ENCODE measurements around the gene GPX4.
"Not testable (repeated sequence)": the region's sequence is repeated elsewhere in the genome, so short reads cannot be mapped to it uniquely, and the experiment has no call there.

GPX4 gene

GRCh38 chr19:1112268-1113029, 8.7 kb downstream of the GPX4 start:
- no peaks in the 10 kb centered on the region for H3K36me3 Mint-ChIP-seq
- H3K27me3 Mint-ChIP-seq = no peaks in the 10 kb centered on the region
- no peak overlapping the region for H3K4me3 Mint-ChIP-seq
- no peaks in the 10 kb centered on the region for H3K4me1 Mint-ChIP-seq
- H3K27ac Mint-ChIP-seq = no peak overlapping the region
- no peaks in the 10 kb centered on the region for H3K9me3 Mint-ChIP-seq

GRCh38 chr19:1113030-1113985, 9.5 kb downstream of the GPX4 start:
- Mint-ChIP-seq H3K27me3 (no peaks in the 10 kb centered on the region), H3K4me1 (no peaks in the 10 kb centered on the region), H3K9me3 (no peaks in the 10 kb centered on the region), H3K27ac (no peak overlapping the region), H3K4me3 (no peak overlapping the region), H3K36me3 (no peaks in the 10 kb centered on the region)

DNA sequence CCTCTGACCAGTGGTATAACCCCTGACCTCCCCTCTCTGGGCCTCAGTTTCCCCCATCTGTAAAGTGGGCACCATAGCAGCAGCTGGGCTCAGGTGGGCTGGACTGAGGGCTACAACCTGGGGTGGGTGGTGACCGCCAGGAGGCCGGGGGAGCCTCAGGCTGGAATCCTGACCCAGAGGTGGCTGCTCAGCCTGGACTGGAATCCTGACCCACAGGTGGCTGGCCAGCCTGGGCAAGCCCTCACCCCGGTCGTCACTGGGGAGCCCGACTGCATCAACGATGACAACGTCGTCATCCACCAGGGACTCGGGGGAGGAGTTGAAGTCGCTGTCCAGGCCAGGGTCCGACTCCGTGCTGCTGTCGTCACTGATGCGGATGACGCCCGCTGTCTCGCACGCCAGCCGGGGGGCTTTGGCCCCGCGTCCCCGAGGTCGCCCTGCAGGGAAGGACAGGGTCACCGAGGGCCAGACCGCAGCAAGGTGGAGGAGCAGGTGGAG, 10.2 kb downstream of the GPX4 start:
- Mint-ChIP-seq H3K4me3 (no peak overlapping the region), H3K36me3 (peaks cover 2% of the 10 kb centered on the region), H3K9me3 (no peaks in the 10 kb centered on the region), H3K27me3 (no peaks in the 10 kb centered on the region), H3K27ac (no peak overlapping the region), H3K4me1 (no peaks in the 10 kb centered on the region)

DNA sequence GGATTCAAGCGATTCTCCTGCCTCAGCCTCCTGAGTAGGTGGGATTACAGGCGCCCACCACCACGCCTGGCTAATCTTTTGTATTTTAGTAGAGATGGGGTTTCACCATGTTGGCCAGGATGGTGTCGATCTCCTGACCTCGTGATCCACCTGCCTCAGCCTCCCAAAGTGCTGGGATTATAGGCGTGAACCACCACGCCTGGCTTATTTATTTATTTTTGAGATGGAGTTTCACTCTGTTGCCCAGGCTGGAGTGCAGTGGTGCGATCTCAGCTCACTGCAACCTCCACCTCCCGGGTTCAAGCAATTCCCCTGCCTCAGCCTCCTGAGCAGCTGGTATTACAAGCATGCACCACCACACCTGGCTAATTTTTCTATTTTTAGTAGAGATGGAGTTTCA, 10.9 kb downstream of the GPX4 start:
- H3K9me3 Mint-ChIP-seq, H3K27me3 Mint-ChIP-seq, H3K36me3 Mint-ChIP-seq, H3K4me3 Mint-ChIP-seq, H3K27ac Mint-ChIP-seq, H3K4me1 Mint-ChIP-seq: not testable (repeated sequence)

DNA sequence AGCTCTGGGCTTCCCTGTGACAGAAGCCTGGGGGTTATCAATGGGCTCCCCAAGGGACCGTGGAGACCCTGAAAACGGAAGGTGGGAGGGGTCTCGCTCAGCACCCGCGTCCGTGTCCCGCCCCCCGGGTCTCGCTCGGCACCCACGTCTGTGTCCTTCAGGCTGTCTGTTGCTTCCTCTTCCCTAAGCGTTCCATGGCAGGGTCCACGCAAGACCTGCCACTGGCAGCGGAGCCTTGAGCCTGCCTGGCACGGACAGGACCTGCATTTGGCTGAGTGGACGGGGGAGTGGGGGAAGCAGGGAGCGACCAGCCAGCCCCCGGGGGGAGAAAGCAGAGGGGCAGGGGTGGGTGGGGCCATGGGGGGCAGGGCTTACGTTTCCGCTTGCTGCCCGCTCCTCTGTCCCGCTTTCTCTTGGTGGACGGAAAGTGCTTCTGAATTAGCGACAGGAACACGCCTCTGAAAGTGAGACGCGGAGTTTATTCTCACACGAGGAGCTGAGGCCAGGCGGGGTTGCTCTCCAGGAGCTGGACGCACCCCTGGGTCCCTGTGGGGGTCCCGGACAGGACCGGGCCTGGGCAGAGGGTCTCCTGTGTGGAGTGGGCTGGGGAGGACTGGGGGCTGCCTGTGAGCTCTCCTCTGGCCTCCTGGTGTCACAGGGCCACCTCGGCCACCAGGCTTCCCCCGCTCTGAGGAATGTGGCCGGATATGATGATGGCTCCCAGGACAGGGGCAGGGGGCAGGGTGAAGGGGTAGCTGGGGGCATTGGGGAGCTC, 12.0 kb downstream of the GPX4 start:
- Mint-ChIP-seq H3K4me1 (no peaks in the 10 kb centered on the region), H3K36me3 (peaks cover 2% of the 10 kb centered on the region), H3K27me3 (no peaks in the 10 kb centered on the region), H3K4me3 (no peak overlapping the region), H3K27ac (no peak overlapping the region), H3K9me3 (no peaks in the 10 kb centered on the region)

DNA sequence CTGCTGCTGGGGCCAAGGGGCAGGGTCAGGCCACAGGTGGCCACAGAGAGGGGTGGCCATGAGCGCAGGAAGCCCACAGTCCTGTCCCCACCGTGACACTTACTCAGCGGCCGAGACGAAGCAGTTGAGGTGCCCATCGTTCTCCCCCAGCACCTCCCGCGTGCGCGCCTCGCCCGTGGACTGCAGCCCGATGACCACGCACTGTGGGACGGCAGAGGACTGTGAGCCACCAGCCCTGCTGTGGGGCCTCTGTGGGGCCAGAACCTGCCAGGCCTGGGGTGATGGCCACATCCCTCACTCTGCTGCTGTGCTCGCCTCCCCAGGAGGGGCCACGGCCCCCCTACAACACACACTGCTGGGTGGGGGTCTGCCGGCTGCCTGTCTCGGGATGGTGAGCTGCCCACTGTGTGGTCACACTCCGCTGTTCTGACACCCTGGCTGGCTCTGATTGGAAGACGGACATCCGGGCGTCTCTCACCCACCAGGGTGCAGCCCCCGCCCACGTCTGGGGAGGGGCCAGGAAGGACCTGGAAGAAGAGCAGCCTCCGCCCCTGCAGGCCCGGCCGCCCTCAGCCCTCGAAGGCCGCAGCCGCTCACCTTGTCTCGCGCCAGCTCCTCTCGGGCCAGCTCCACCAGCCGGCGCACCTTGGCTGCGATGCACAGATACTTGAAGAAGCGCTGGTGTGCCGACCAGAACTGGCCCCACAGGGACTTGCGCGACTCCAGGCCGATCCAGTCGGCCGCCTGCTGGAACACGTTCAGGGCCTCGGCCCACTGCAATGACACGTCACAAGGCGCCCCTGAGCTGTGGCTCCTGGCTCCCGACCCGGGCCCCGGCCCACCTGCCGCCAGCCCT, 13.2 kb downstream of the GPX4 start:
- Mint-ChIP-seq H3K4me1 (no peaks in the 10 kb centered on the region), H3K27ac (no peak overlapping the region), H3K27me3 (no peaks in the 10 kb centered on the region), H3K9me3 (no peaks in the 10 kb centered on the region), H3K36me3 (peaks cover 4% of the 10 kb centered on the region), H3K4me3 (no peak overlapping the region)

GRCh38 chr19:1117654-1118053, 13.9 kb downstream of the GPX4 start:
- Mint-ChIP-seq H3K36me3 (peaks cover 4% of the 10 kb centered on the region), H3K4me3 (no peak overlapping the region), H3K4me1 (no peaks in the 10 kb centered on the region), H3K27ac (no peak overlapping the region), H3K9me3 (no peaks in the 10 kb centered on the region), H3K27me3 (no peaks in the 10 kb centered on the region)

GRCh38 chr19:1118999-1119398, 15.2 kb downstream of the GPX4 start:
- no peaks in the 10 kb centered on the region for H3K9me3 Mint-ChIP-seq
- peaks cover 4% of the 10 kb centered on the region for H3K36me3 Mint-ChIP-seq
- no peaks in the 10 kb centered on the region for H3K27me3 Mint-ChIP-seq
- H3K4me1 Mint-ChIP-seq = no peaks in the 10 kb centered on the region
- no peak overlapping the region for H3K4me3 Mint-ChIP-seq
- H3K27ac Mint-ChIP-seq = no peak overlapping the region

DNA sequence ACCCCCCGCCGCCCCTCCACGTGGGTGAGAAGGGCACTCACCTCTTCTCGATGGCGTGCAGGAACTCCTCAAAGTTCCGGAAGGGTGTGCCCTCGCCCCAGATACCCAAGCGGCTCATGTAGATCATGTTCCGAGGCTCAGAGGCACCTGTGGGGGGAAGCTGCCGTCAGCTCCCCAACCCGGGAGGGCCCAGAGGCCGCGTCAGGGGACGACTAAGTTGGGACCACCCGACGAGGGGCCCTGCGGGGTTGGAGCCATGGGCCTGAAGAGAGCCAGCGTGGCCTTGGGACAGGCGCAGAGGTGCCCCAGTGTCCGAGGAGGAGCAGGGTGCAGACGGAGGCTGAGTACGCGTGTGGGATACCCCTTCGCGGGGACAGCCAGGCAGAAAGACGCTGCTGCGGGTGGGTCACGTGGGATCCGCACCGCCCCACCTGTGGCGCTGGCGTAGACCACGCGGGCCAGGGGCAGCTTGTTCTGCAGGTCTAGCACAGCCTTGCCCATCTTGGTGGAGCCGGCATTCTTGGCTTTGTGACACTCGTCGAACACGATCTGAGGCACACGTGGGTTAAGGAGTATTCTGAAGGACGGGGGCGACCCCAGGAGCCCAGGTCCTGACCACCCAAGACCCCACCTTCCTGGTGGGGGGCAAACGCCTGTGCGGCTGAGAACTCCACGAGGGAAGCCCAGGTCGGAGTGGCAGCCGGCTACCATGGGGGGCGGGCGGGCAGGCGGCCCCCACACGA, 15.9 kb downstream of the GPX4 start:
- no peaks in the 10 kb centered on the region for H3K27me3 Mint-ChIP-seq
- no peak overlapping the region for H3K4me3 Mint-ChIP-seq
- H3K4me1 Mint-ChIP-seq = no peaks in the 10 kb centered on the region
- H3K27ac Mint-ChIP-seq = no peak overlapping the region
- peaks cover 4% of the 10 kb centered on the region for H3K36me3 Mint-ChIP-seq
- no peaks in the 10 kb centered on the region for H3K9me3 Mint-ChIP-seq

DNA sequence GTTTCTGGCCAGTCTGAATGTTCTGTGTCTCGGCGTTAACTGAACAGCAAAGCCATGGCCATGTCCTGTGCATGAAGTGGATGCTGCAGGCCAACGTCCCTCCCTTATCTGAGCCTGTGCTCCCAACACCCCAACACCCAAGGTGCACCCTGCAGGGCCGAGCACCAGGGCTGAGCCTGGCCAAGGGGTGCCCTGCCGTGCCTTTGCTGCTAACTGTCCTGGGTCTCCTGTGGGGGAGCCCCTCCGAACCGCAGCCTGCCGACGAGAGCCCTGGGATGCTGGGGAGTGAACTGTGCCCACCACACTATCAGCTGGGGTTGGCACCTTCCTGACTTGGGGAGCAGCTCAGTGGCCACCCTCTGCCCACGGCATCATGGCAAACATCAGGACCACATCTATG, 17.6 kb downstream of the GPX4 start:
- no peaks in the 10 kb centered on the region for H3K27me3 Mint-ChIP-seq
- H3K4me1 Mint-ChIP-seq = no peaks in the 10 kb centered on the region
- no peak overlapping the region for H3K27ac Mint-ChIP-seq
- H3K36me3 Mint-ChIP-seq = peaks cover 4% of the 10 kb centered on the region
- no peaks in the 10 kb centered on the region for H3K9me3 Mint-ChIP-seq
- no peak overlapping the region for H3K4me3 Mint-ChIP-seq

GRCh38 chr19:1122021-1122971, 18.5 kb downstream of the GPX4 start:
- no peak overlapping the region for H3K27ac Mint-ChIP-seq

DNA sequence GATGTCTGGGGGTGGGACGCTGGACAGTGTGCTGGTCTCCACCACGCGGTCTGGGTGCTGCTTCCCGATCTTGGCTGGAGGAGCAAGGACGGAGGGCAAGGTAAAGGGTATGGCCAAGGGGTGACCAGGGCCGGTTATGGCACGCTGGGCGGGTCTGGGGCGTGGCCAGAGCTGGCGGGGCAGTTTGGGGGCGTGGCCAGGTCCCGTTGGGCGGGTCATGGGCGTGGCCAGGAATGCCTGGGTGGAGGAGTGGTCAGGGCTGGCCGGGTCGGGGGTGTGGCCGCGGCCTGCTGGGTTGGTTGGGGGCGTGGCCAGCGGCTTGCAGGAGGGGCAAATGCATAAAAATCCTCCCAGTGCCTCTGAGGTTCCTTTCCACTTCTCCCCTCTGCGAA, 19.2 kb downstream of the GPX4 start:
- no peak overlapping the region for H3K4me3 Mint-ChIP-seq
- H3K27me3 Mint-ChIP-seq = no peaks in the 10 kb centered on the region
- H3K9me3 Mint-ChIP-seq = no peaks in the 10 kb centered on the region
- H3K27ac Mint-ChIP-seq = no peak overlapping the region
- H3K36me3 Mint-ChIP-seq = peaks cover 5% of the 10 kb centered on the region
- H3K4me1 Mint-ChIP-seq = peaks cover 5% of the 10 kb centered on the region

More at GRCh38 chr19:1122021-1122971, 18.5 kb downstream of the GPX4 start:
- Mint-ChIP-seq H3K27me3 (no peaks in the 10 kb centered on the region), H3K36me3 (peaks cover 4% of the 10 kb centered on the region), H3K9me3 (no peaks in the 10 kb centered on the region), H3K4me3 (no peak overlapping the region), H3K4me1 (no peaks in the 10 kb centered on the region)

DNA sequence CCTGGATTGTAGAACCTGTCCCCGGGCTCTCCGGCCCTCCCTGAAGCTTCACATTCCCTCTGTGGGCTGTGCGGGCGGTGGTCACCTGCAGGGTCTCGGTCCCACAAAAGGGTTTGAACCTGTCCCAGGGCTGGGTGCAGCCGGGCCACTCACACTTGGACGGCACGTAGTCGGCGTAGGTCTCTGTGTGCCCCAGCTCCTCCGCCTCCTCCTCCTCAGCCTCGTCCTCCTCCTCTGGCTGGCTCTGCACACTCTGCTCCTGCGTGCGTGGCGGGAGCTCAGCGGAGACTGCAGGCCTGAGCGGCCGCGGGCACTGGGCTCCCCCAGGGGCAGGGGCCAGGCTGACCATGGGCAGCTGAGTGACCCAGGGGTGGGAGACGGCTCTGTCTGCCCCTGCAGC, 19.6 kb downstream of the GPX4 start:
- no peak overlapping the region for H3K4me3 Mint-ChIP-seq
- H3K36me3 Mint-ChIP-seq = peaks cover 5% of the 10 kb centered on the region
- no peaks in the 10 kb centered on the region for H3K27me3 Mint-ChIP-seq
- no peaks in the 10 kb centered on the region for H3K9me3 Mint-ChIP-seq
- H3K27ac Mint-ChIP-seq = no peak overlapping the region
- peaks cover 6% of the 10 kb centered on the region for H3K4me1 Mint-ChIP-seq

Measured in activated naive CD4-positive, alpha-beta T cell treated with anti-CD3 and anti-CD28 coated beads, Interleukin-2, amount 50 U/mL, for 24 hours (primary cell).